LNCAP (cell line): Measurements from ENCODE around the gene MARCKSL1.

Experiments used
- TF ChIP-seq, protein P1 (sequence below): fragments of 450-650 bp; IDR thresholded peaks from 2 replicates; pipeline ENCODE4 v1.5.1; 2017; ENCODE audit warnings: mild to moderate bottlenecking

Gene MARCKSL1, protein sequence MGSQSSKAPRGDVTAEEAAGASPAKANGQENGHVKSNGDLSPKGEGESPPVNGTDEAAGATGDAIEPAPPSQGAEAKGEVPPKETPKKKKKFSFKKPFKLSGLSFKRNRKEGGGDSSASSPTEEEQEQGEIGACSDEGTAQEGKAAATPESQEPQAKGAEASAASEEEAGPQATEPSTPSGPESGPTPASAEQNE

DNA sequence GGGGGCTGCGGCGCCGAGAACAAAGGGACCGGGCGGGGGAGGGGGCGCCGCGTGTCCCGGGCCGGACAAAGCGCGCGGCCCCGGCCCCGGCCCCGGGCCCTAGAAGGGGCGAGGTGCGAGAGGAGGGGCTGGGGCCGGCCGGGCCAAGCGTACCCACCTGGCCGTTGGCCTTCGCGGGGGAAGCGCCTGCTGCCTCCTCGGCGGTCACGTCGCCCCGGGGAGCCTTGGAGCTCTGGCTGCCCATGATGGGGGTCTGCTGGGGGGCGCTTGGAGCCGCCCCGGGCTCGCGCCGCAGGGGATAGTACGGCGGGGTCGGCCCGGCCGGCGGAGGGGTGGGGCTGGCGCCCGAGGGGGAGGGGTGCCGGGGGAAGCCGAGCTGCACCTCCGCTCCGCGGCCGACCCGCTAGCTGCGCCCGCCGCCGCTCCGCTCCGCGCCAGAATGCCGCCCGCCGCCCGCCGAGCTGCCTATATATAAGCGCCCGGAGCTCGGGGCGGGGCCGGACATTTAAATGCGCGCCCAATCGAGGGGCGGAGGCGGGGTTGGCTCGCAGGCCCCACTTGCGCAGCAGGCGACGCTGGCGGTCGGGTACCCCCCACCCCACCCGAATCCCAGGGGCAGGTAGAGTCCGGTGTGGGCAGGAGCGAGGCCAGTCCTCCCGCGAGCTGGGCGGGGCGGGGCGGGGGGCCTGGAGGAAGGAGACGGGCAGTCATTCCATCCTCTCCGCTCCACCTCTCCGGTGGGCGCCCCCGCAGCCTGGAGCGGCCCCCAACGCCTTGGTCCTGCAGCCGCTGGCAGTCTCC, at the start of gene MARCKSL1:
MARCKSL1 (minus strand) TSS at position 444 of the 801 bp plus-strand sequence; CDS start at position 244, 200 bp downstream.
- TF ChIP-seq, protein P1, sequence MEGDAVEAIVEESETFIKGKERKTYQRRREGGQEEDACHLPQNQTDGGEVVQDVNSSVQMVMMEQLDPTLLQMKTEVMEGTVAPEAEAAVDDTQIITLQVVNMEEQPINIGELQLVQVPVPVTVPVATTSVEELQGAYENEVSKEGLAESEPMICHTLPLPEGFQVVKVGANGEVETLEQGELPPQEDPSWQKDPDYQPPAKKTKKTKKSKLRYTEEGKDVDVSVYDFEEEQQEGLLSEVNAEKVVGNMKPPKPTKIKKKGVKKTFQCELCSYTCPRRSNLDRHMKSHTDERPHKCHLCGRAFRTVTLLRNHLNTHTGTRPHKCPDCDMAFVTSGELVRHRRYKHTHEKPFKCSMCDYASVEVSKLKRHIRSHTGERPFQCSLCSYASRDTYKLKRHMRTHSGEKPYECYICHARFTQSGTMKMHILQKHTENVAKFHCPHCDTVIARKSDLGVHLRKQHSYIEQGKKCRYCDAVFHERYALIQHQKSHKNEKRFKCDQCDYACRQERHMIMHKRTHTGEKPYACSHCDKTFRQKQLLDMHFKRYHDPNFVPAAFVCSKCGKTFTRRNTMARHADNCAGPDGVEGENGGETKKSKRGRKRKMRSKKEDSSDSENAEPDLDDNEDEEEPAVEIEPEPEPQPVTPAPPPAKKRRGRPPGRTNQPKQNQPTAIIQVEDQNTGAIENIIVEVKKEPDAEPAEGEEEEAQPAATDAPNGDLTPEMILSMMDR = no peak

DNA sequence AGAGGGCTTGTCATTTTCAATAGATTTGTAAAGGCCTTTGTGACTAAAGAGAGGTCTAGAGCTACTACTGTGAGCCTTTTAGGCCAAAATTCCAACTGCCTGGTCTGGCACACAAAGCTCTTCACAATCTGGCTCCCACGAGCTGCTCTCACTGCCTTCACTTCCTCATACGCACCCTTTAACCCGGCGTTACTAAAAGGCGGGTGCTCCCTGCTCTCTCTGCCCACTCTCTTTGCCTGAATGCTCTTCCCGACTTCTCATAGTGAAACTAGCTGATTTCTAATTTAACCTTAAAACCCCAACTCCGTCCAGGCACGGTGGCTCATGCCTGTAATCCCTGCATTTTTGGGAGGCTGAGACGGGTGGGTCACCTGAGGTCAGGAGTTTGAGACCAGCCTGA, 44.0 kb upstream of the MARCKSL1 start:
- TF ChIP-seq, protein P1 = no peak

DNA sequence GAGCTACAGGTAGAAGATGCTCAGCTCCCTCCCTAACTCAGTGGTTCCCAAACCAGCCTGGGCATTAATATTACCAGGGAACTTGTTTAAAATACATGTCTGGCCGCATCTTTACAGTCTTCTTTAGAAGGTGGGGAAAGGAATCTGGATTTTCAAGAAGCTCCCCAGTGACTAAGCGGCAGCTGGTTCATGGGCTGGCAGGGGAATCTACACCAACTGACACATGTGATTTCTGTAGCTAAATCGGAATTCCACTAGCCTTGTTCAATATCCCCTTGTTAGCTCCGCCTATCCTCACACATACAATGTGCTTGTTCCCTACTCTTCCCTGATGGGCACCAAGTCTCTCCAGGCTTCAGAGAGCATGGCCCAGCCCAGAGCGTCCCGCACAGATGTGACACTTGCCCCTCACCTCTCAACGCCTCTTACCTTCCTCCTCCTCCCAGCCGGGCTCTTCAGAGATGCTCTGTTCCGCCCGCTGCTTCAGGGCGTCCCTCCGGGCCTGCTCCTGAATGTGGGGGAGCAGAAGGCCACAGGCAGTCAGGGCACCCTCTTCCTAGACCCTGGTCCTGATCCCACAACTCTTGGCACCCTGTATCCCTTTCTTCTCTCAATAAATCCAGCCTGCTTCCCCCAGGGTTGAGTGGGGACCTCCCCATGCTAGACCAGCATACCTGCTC, 41.6 kb upstream of the MARCKSL1 start:
- TF ChIP-seq, protein P1 = no peak

DNA sequence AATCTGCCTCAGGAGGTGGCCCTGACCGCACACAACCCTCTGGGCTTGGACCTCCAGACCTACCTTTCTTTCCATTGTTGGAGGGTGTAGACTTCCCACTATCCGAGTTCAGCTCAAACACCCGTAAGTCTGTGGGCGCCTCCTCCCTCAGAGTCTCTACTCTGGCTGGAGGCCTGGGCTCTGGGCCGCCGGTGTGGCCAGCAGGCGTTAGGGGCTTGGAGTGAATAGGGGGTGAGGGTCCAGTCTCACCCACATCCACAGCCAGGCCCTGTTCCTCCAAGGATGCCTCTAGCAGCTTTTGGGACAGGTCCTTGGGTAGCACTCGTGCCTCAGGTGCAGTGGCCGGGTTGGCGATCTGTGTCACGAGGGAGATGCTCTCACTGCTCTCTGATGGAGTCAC, 40.2 kb upstream of the MARCKSL1 start:
- TF ChIP-seq, protein P1 = no peak

DNA sequence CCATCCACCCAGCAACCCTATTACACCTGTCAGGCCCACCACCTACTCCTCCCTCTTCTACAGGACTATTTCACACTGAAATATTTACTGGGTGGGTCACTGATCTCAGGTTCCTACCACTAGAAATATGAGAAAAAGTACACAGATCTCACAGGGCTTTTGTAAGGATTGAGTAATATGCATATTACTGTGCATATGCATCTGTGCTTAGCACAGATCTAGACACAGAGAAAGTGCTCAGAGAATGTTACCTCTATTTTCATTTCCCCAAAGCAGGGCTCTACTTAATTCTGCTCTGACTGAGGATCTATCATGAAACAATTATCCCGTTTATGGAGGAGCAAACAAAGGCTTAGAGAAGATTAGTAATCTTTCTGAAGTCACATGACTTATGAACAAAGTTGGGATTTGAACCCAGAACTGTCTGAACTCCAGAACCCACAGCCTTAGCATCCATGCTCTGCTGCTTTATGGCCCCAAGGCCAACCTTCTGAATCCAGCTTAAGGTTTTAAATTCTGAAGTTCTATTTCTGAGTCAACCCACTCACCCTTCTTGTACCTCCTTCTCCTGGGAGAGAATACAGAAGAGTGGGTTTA, 38.1 kb upstream of the MARCKSL1 start:
- TF ChIP-seq, protein P1 = no peak

DNA sequence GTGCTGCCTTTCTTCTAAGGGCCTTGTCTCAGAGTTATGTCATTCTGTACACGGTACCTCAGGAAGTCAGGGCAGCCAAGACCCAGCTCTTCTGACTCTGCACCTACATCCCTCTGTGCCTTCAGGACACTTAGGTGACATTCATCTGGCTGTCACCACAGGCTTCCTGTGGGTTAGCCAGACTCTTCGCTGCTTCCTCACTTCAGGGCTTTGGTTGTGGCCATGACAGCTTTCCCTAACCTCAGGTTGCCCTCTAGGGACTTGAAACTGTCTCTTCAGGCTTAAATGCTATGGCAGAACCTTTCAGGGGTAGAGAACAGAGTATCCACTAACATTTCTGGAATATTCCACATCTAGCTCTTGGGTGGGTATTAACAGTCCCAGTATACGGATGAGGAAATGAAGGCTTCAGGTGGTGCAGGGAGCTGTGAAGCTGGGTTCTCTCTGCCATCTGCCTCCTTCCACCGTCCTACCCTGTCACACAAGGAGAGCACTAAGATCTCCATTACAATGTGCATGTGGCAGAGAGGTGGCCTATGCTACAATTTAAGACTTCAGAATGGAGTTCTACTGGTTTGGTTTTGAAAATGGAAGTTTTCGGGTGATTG, 36.2 kb upstream of the MARCKSL1 start:
- TF ChIP-seq, protein P1 = no peak
